HG03159 (cell line): Measurements from ENCODE around the gene STMN3.

Experiments used
- ATAC-seq: cut with Tn5 transposase; IDR thresholded peaks from one replicate; pipeline ENCODE4 v1.9.1; 2021; ENCODE audit warnings: mild to moderate bottlenecking, moderate library complexity; ENCODE audit not compliant: unreplicated experiment

STMN3 gene

DNA sequence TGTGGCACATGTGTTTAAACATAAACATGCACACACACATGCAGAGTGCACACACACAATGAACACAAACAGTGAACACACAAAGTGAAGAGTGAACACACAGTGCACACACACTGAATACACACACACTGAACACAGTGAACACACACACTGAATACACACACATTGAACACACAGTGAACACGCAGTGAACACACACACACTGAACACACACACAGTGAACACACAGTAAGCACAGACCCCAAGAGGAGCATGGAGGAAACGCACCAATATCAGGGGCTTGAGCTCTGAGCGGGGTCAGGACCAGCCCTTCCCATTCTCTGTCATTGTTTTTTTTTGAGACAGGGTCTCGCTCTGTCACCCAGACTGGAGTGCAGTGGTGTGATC, 62.1 kb downstream of the STMN3 start:
- no peak for ATAC-seq

DNA sequence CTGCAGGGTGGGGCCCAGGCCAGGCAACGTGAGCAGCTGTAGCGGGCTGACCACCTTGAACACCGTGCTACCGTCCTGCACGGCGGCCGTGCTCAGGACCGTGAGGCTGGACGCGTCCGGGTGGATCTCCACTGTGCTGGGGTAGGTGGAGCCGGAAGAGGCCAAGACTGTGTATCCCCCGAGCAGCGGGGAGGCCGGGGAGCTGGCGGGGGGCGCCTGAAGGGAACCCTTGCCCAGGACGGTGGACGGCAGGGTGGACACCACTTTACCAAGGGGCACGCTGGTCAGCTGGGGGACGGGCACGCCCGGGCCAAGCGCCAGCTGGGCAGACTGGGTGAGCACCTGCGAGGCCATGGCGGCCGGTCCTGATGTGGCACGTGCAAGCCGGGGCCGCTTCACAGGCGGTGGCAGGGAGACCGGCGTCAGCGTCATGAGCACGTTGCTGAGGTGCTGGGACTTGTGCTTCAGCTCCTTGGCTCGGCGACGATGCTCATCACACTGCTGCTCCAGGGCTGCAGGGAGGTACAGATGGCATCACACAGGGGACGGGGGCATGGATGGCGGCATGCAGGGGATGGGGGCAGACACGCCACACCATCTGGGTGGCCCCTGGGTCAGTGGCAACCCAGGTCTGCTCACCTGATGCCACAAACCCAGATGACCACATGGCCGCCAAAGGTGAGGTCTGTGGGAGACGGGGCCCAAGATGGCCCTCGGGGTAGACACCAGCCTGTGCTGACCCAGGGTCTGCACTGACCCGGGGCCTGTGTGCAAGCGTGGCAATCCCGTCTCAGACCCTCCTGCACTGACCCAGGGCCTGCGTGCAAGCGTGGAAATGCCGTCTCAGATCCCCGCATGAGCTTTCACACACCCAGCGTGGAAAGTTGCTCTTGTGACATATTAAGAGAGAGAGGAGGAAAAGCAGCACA, 62.7 kb downstream of the STMN3 start:
- no peak for ATAC-seq
